ENCODE measurements around the gene SPTLC3.

Gene SPTLC3

DNA sequence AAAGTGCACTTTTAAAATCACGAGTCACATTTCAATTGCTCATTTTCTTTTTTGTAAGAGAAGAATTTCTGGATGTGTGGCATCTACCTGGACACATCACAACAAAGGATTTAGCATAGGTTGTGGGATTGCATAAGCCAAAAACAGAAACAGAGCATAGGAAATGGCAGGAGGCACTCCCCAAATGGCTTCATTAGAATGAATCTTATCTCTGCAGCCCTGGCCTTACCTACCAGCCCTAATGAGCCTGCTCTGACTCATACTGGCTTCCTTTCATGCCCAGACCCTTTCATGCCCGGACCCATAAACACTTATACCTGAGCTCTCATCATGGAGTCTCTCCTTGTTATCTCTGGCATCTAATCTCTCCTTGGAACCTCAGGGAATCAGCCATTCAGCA is 23.9 kb upstream of the SPTLC3 start:
- no peak for DNase-seq (ENCODE audit: low spot score)

DNA sequence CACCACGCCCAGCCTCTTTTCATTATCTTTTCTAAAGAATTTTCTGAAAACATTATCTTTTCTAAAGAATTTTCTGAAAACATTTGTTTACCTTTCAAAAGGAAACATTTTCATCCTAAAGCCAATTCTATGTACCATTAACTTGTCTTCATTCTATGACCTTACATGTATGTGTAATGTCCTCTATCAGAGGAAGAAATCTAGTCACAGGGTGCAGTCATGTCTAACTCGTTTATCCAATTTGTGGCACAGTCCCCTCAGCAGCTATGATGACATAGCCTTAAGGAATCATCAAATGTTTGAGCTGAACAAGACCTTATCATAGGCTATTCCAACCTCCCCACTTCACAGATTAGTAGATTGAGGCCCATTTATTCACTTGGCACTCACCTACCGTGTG is 21.5 kb upstream of the SPTLC3 start:
- no peak for DNase-seq (ENCODE audit: low spot score)

- DNase-seq (ENCODE audit: low spot score) = no peak
These were observed 19.1 kb upstream of the SPTLC3 start for GRCh38 chr20:12989586-12990115.

DNA sequence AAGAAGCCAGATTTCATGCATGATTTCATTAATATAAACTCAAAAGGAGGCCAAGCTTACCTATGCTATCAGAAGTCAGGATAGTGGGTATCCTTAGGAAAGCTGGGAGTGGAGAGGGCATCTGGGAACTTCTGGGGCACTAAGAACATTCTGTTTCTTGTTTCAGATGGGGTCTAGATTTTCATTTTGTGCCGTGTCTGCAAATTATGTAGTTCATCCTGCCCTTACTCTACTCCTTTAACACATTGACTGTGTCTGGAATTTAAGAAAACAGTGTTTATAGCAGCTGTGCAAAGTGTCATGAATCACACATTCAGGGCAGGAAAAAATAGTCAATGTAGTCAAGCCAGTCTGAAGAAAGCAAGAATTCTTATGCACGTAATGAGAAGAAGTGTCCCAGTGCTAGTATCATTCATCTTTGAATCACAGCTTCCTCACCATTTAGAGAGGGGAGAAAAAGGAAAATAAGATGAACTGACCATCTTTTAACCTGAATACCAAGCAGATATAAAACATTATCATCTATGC is 11.6 kb upstream of the SPTLC3 start:
- no peak for DNase-seq (ENCODE audit: low spot score)

DNA sequence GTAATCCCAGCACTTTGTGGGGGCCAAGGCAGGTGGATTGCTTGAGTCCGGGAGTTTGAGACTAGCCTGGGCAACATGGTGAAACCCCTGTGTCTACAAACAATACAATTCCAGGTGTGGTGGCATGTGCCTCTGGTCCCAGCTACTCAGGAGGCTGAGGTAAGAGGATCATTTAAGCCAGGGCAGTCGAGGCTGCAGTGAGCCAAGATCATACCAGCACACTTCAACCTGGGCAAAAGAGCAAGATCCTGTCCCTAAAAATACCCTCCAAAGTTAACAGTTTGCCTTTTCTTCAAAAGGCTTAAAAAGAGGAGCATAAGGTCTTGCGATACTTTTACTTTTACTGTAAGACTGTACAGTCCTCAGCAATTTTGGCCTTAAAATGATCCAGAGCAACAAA is 10.7 kb upstream of the SPTLC3 start:
- no peak for DNase-seq (ENCODE audit: low spot score)

- no peak for DNase-seq (ENCODE audit: low spot score)
These were observed 9.6 kb upstream of the SPTLC3 start for GRCh38 chr20:12999201-12999600.

DNA sequence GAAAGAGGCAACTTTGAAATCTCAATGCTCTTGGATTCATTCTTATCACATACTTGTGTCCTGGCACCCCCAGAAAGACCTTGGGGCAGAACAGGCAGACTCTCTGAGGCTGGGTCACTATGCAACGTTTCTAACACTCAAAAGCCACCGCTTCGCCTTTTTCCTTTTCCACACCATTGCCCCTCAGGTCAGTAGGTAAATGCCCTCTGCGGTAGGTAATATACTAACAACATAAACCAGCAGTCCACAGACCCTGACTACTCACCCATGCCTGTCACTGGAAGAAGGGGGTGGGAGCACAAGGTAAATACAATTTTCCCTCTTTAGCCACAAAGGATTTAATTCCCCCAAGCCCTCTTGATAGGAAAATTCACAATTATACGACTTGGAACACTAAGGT is 6.5 kb upstream of the SPTLC3 start:
- DNase-seq (ENCODE audit: low spot score) = no peak

GRCh38 chr20:13006825-13007224 is 1.9 kb upstream of the SPTLC3 start:
- no peak for DNase-seq (ENCODE audit: low spot score)

DNA sequence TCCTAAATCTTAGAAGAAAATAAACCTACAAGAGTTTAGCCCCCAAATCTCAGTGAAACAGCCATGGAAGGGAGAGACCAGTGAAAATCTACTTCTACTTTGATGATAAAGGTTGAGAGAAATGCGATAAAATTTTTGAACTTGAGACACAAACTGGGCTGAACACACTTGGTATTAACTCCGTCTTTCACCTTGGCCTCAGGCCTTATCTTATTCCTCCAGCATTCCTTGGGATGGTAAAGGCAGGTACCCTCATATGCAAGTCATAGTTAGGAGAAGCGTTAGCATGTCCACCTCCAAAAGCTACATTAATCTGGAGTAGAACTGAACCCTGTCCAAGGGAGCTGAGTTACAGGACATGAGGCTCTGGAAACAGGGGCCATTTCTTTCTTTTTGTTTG is 1.2 kb upstream of the SPTLC3 start:
- no peak for DNase-seq (ENCODE audit: low spot score)

DNA sequence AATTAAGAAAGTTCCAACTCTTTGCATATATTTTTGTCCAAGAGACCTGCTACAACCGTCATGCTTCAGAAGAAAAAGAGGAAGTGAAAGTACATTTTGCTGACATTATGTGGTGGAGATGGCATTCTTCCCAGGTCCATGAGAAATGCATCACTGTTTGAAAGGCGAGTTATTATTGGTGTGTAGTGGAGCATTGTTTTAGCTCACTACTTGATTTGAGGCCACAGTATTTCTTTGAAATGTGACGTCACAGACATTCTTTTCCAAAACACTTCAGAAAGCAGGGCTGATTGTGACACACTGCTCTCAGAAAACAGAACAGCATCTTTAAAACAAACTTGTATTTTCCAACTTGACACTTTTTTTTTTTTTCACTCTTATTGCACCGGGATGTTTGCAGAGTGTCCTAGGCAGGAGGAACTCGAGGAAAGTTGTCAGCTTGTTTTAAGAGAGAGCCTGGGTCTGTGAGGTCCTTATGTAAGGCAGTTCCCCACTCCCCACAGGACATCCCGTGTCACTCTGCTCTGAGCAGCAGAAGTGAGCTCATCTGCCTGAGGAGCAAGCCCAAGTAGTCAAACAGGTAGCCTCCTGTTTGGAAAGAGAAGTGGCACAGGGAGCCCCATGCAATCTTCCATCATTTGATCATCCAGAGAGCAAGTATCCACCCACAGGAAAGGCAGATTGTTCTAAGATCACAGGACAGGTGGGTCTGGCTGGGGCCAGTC is 1.1 kb downstream of the SPTLC3 start:
- DNase-seq (ENCODE audit: low spot score) = no peak

- DNase-seq (ENCODE audit: low spot score) = peak; percentile 13
These were observed 4.1 kb downstream of the SPTLC3 start for GRCh38 chr20:13012886-13013285.

- DNase-seq (ENCODE audit: low spot score) = no peak
These were observed 4.6 kb downstream of the SPTLC3 start for GRCh38 chr20:13013411-13013810.

DNA sequence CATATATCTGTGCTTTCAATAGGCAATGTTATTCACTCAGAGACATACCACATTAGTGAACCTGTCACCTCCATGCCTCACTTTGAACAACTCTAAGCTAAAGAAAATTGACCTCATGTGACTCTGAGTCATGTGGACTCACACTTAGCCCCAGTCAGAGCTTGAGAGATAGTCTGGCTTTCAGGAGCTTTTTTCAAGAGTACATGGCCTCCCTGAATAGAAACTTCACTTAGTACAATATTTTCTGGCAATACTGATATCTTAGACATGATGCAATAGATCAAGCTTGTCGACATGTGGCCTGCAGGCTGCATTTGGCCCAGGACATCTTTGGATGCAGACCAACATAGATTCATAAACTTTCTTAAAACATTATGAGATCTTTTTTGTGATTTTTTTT is 8.5 kb downstream of the SPTLC3 start:
- DNase-seq (ENCODE audit: low spot score) = no peak

DNA sequence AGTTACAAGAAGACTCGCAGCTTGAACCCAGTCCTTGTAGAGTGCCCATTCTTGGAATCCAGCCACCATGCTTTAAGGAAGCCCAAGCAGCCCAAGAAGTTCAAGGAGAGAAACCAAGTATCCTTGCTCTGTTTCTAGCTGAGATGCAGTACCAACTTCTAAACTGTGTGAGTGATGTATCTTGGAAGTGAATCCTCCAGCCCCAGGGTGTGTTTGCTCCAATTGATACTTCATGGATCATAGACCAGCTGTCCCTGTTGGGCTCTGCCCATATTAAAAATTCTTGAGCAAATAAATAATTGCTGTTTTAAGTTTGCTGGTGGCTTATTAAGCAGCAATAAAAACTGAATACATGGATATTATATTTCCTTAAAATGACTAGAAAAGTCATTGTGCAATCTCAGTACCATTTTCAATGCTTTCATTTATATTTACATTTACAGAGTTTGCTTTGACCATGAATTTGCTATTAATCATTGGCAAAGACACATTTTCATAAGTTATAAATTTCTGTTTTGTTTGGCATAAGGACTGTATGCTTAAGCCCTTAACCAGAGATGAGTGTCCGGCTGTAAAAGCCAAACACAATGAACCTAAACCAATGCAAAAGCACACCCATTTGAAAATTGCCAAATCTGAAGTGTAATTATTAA is 9.2 kb downstream of the SPTLC3 start:
- DNase-seq (ENCODE audit: low spot score) = no peak

DNA sequence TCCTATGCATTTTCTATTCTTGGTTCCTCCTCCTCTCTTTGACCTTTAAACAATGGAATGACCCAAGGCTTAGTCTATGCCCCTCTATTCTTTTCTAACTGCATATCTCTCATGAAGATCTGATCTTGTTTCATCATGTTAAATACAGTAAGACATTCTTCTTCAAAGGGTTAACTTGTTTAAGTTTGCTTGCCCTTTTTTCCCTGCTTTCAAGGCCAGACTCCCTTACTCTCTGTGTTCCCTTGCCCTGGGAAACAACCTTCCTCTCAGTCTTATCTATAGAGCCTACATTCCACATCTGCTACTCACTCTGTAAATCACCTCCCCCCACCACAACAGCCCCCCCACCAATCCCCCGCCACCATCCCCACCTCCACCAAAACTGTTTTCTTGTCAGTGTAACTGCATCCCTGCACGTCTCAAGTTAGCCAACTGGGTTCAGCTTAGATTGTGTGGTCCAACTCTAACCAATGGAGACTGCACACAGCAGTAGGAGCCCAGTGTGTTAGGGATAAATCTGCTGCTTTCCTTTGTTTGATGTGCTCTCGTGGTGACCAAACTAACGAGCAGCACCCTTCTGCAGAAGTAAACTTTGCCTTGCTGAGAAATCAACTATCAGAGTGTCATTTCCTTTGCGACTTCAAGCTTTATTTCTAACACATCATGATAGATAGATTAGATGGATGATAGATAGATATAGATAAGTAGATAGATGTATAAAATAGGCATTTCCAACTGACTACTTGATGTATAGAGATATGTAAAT is 12.6 kb downstream of the SPTLC3 start:
- no peak for DNase-seq (ENCODE audit: low spot score)

DNA sequence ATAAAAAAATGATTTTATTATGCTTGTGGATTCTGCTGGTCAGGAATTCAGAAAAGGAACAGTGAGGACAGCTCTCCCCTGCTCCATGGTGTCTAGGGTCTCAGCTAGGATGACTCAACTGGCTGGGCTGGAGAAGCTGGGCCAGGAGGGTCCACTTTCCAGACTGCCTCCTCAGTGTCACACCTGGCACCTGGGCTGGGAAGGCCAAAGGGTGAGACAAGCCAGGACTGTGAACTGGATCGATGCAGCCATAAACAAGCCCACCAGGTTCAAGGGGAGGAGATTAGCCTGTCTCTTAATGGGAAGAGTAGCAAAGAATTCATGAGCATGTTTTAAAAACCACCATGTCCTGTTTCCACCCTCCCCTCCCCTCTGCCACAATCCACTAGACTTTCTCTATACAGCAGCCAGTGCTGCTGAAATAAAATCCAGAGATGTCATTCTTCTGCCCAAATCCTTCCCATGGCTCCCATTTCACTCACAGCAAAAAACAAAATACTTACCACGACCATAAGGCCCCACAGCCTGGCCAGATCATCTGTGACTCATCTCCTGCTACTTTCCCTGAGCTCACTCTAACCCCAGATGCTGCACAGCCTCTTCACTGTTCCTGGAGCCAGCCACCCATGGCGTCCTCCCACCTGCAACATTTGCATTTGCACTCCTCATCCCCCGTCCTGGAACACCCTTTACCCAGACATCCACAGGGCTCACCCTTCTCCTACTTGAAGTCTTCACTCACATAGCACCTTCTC is 13.8 kb downstream of the SPTLC3 start:
- DNase-seq (ENCODE audit: low spot score) = no peak

DNA sequence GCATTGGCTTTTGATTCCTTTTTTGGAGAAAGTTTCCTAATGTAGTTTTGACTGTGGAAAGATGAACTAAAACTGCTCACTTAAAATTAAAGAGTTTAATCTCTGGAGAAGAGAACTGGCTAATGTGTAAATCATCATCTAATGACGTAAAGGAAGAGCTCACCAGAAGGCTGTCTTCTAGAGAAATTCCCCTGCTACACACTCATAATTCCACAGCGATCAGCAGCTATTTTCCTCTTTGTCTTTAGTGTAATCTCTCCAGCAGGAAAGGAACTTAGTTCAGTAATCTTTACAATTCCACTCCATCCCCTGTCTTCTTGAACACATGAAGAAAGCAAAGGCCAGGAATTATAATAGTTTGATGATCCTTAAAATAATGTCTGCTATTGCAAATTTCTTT is 15.8 kb downstream of the SPTLC3 start:
- DNase-seq (ENCODE audit: low spot score) = no peak

- DNase-seq (ENCODE audit: low spot score) = no peak
These were observed 16.4 kb downstream of the SPTLC3 start for GRCh38 chr20:13025181-13025580.

DNA sequence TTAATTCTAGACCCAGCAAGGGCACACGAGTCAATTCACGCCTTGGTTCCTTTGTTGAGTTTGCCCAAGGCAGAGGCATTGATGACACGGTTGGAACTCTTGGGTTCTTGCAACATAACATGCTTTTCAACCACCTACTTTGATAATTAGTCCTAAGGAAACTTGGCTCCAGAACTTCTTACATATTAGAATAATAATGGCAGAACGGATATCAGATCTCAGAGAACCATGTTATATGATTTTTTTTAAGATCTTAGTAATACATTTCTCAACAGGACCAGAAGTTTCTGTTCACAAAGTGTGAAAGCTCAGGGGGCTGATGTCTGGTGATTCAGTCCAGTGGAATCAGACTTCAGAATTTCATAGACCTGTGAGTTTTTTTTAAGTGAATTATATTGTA is 19.2 kb downstream of the SPTLC3 start:
- no peak for DNase-seq (ENCODE audit: low spot score)

- DNase-seq (ENCODE audit: low spot score) = no peak
These were observed 19.9 kb downstream of the SPTLC3 start for GRCh38 chr20:13028673-13029072.

DNA sequence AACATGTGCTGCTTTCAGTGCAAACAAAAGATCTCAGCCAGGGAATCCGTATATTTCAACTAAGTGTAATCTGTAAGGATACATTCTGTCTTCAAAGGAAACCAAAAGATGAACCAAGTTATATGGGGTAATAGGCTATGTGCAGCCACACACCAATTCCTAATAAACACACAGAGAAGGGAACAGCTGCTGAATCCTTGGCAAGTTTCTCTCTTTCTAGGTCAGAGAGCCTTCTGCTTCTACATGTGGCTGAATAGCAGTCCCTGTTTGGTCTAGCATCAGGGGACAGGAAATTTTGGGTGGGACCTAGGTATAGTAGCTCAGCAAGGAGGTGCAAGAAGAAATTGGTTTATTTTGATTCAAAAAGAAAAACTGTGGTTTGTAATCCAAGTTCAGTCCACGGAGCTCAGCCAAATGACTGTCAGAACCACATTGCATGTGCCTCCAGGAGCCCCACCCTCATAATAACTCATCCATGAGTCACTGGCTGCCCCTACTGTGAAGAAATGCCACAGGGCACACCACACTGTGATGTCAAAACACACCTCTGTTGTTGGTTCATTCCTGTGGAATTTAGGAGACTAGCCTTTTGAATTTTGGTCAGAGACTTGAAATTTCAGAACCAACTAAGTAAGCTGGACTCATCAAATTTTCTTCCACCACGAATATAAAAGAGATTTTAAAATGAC is 21.1 kb downstream of the SPTLC3 start:
- DNase-seq (ENCODE audit: low spot score) = peak; percentile 46
